ENCODE data around the gene FMOD.
A peak's percentile ranks its signal among the peaks of the same experiment; 100 is the strongest.
"Not testable (repeated sequence)": the region's sequence is repeated elsewhere in the genome, so short reads cannot be mapped to it uniquely, and the experiment has no call there.

The FMOD gene

GRCh38 chr1:203326830-203327683, 23.9 kb downstream of the FMOD start:
- peak; percentile 95 for DNase-seq (ENCODE audit: low spot score)

GRCh38 chr1:203325418-203326091, 25.4 kb downstream of the FMOD start:
- no peak for DNase-seq (ENCODE audit: low spot score)

- DNase-seq (ENCODE audit: low spot score) = peak; percentile 34
Observed at GRCh38 chr1:203325026-203325417, 25.9 kb downstream of the FMOD start.

GRCh38 chr1:203324105-203325025, 26.6 kb downstream of the FMOD start:
- no peak for DNase-seq (ENCODE audit: low spot score)

GRCh38 chr1:203323587-203323986, 27.3 kb downstream of the FMOD start:
- DNase-seq (ENCODE audit: low spot score) = no peak

- no peak for DNase-seq (ENCODE audit: low spot score)
Observed at GRCh38 chr1:203322500-203323179, 28.3 kb downstream of the FMOD start.

- no peak for DNase-seq (ENCODE audit: low spot score)
Observed at GRCh38 chr1:203321273-203322052, 29.5 kb downstream of the FMOD start.

GRCh38 chr1:203320591-203321272, 30.2 kb downstream of the FMOD start:
- peak; percentile 68 for DNase-seq (ENCODE audit: low spot score)

- no peak for DNase-seq (ENCODE audit: low spot score)
Observed at GRCh38 chr1:203318229-203318517, 32.7 kb downstream of the FMOD start.

- DNase-seq (ENCODE audit: low spot score) = no peak
Observed at GRCh38 chr1:203317429-203318228, 33.3 kb downstream of the FMOD start.

GRCh38 chr1:203316626-203317093, 34.3 kb downstream of the FMOD start:
- DNase-seq (ENCODE audit: low spot score) = no peak

- DNase-seq (ENCODE audit: low spot score) = not testable (repeated sequence)
Observed at GRCh38 chr1:203314025-203314759, 36.7 kb downstream of the FMOD start.

- no peak for DNase-seq (ENCODE audit: low spot score)
Observed at GRCh38 chr1:203311368-203312301, 39.3 kb downstream of the FMOD start.

GRCh38 chr1:203308923-203309331, 42.0 kb downstream of the FMOD start:
- DNase-seq (ENCODE audit: low spot score) = no peak

GRCh38 chr1:203308328-203308922, 42.5 kb downstream of the FMOD start:
- DNase-seq (ENCODE audit: low spot score) = no peak

- DNase-seq (ENCODE audit: low spot score) = peak; percentile 39
Observed at GRCh38 chr1:203307641-203308126, 43.2 kb downstream of the FMOD start.

GRCh38 chr1:203306965-203307541, 43.9 kb downstream of the FMOD start:
- DNase-seq (ENCODE audit: low spot score) = no peak

Data from iPS-NIHi11 (cell line).